Body of pancreas (tissue), 4 donors: ENCODE measurements around the gene LRRC46. TPM values are rescaled to one million over a fixed set of nuclear protein-coding genes. Genes with fewer than 3 reads are reported as not detected.

Experiments
- ATAC-seq: fragments of 150-250 bp; one replicate; pipeline ENCODE4 v1.9.1; 2016
- DNase-seq, 4 donors: peaks; one replicate each; pipeline ENCODE4 v3.0.0-alpha.2; 2019
- H3K27ac ChIP-seq, 4 donors: fragments of 200-600 bp; sonication (generic); 1 replicate in 3 of 4; 2 replicates in 1 of 4; pipeline versions ENCODE4 v1.5.1 to v1.6.1; 2016 to 2019; ENCODE audit warnings: mild to moderate bottlenecking in 1 of 4, mixed read lengths in 1 of 4, moderate library complexity in 1 of 4
- H3K27me3 ChIP-seq, 2 donors: fragments of 200-600 bp; sonication (generic); one replicate each; pipeline ENCODE4 v1.6.0; 2016; ENCODE audit warnings: mild to moderate bottlenecking in 1 of 2
- H3K36me3 ChIP-seq, 2 donors: fragments of 200-600 bp; sonication (generic); replicated peaks in 1 of 2; 2 replicates each; pipeline ENCODE4 v1.5.1; 2016; ENCODE audit warnings: low read depth in 2 of 2; ENCODE audit not compliant: insufficient read depth in 1 of 2
- H3K4me1 ChIP-seq: fragments of 200-600 bp; sonication (generic); one replicate; pipeline ENCODE4 v1.6.0; 2016
- H3K4me3 ChIP-seq, 2 donors: fragments of 200-600 bp; sonication (generic); 1 replicate in 1 of 2; 2 replicates in 1 of 2; pipeline ENCODE4 v1.5.1; 2016 to 2019
- H3K9me3 ChIP-seq, 3 donors: fragments of 200-600 bp; sonication (generic); 1 replicate in 2 of 3; 2 replicates in 1 of 3; pipeline ENCODE4 v1.5.1; 2016
- POLR2A ChIP-seq, 3 donors: fragments of 450-650 bp; IDR thresholded peaks; one replicate each; pipeline ENCODE4 v1.6.1; 2016; ENCODE audit warnings: antibody characterized with exemption in 3 of 3, mild to moderate bottlenecking in 2 of 3
- WGBS, 2 donors: methylation state at CpG; one replicate each; pipeline ENCODE4 v1.1.5; 2017; 5-methylcytosine and 5-hydroxymethylcytosine counted together
- intact Hi-C: fragments of 100-400 bp; cut with DNase I; formaldehyde crosslinking; loops from one replicate; pipeline ENCODE4 v1.15.1; 2023
- total RNA-seq, 2 donors: library from RNA; depleted of rRNA; stranded (reverse); fragments of >200 nt; gene quantifications; one replicate each; pipeline ENCODE4 v1.1.0, GENCODE V29; 2016
- TF ChIP-seq, protein P1 (sequence below), 7 experiments: fragments of 450-650 bp in 4 of 7; fragments of 200-600 bp in 3 of 7; sonication (generic) in 3 of 7; IDR thresholded peaks; one replicate each; pipeline ENCODE4 v1.5.1; 2016 to 2019; ENCODE audit warnings: antibody characterized with exemption in 7 of 7

LRRC46 gene
- total RNA-seq, 2 donors from 2014 or later = not detected

DNA sequence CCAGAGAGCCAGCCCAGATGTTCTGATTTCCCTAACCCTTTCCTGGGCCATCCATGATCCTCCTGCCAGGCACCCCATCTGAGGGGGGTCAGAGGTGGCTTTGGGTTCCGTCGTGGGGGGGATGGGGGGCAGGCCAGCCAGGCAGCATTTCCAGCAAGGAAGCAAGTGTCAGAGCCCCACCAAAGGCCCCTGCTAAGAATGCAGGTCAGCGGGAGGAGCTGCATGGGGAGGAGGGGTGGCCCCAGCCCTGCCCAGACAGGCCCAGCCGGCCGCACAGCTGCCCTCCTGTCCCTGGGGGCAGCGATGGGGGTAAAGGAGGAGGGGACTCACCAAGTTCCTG, 11.9 kb downstream of the LRRC46 start:
- H3K27me3 ChIP-seq = peaks cover 0 to 18% of the 10 kb centered on the region in 2 donors
- TF ChIP-seq POLR2A (IDR thresholded peaks at IDR 0.05) = no peak
- TF ChIP-seq, protein P1, sequence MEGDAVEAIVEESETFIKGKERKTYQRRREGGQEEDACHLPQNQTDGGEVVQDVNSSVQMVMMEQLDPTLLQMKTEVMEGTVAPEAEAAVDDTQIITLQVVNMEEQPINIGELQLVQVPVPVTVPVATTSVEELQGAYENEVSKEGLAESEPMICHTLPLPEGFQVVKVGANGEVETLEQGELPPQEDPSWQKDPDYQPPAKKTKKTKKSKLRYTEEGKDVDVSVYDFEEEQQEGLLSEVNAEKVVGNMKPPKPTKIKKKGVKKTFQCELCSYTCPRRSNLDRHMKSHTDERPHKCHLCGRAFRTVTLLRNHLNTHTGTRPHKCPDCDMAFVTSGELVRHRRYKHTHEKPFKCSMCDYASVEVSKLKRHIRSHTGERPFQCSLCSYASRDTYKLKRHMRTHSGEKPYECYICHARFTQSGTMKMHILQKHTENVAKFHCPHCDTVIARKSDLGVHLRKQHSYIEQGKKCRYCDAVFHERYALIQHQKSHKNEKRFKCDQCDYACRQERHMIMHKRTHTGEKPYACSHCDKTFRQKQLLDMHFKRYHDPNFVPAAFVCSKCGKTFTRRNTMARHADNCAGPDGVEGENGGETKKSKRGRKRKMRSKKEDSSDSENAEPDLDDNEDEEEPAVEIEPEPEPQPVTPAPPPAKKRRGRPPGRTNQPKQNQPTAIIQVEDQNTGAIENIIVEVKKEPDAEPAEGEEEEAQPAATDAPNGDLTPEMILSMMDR (IDR thresholded peaks at IDR 0.05) = no peak
- intact Hi-C loops = no loop called here
- H3K4me3 ChIP-seq = no peak overlapping the region
- ATAC-seq (no peak), DNase-seq (no peak)
- no peaks in the 10 kb centered on the region for H3K36me3 ChIP-seq
- H3K4me1 ChIP-seq = peaks cover 50% of the 10 kb centered on the region
- no peaks in the 10 kb centered on the region for H3K9me3 ChIP-seq
- WGBS, 2 donors = 13 to 17% methylated on average over 6 of the region's 6 CpGs
- H3K27ac ChIP-seq = peak overlapping the region; percentile 12 to 76 (median 59)

DNA sequence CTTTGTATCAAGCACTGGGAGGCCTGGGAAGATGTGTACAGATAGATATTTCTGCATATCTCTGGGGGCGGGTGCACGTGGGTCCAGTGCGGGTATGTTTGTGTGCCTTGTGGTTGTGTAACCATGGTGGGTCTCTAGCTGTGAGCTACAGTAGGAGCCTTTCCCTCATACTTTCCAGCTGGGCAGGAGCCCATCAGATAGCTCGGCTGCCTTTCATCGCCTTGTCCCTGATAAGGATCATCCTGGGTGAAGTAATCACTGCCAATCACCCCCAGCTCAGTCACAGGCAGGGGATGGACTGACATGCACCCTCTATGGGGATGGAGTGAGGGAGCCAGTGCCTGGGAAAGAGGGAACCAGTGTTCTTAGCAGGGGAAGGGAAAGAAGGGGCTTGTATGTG, 12.8 kb downstream of the LRRC46 start:
- ATAC-seq (no peak), DNase-seq (no peak)
- WGBS, 2 donors = 24 to 42% methylated on average over 3 to 5 of the region's 5 CpGs
- Histone ChIP-seq H3K4me3 (no peak overlapping the region), H3K9me3 (no peaks in the 10 kb centered on the region), H3K4me1 (peaks cover 50% of the 10 kb centered on the region), H3K27me3 (peaks cover 0 to 18% of the 10 kb centered on the region in 2 donors), H3K27ac (no peak overlapping the region), H3K36me3 (no peaks in the 10 kb centered on the region)
- intact Hi-C loops = loop anchor here (2.0 kb wide), 1 partner anchor 43 kb away; no protein-coding TSS in a partner anchor
- no peak for TF ChIP-seq POLR2A (IDR thresholded peaks at IDR 0.05)
- TF ChIP-seq, protein P1 (IDR thresholded peaks at IDR 0.05) = no peak

DNA sequence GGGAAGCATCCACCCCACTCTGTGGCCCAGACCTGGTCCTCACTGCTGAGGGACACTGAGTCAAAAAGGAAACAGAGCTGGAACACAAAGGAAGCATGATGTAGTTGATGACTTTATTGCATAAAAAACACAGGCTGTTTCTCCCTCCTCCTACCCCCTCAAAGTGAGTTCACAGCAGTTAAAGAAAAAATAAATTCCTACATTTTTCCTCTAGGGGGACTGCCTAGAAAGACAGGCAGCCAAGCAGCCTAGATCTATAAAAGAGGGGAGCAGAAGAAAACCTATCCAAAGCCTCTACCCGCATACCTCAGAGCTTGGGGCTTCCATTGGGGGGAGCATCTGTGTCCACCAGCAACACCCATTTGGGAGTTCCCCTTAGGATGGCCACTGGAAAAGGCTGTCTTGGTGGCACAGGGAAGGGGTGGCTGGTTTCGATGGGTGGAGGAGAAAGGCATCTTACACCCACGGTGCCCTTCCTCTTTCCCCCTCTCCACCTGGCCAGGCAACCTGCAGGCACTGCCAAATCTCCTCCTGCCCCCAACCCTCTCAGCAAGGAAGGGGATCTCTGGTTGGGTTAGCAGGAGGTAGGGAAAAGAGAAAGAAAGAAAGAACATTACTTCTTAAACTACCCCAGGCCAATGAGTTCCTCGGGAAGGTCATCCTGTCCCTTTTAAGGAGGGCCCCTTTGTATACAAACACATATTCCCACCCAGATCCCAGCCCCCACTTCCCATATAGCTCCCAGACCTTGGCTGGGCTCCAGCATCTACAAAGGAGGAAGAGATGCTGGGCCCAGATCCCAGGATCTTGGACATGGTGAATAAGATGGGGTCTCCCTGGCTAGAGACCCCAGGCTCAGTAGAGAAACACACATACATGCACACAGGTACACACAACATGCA, 13.6 kb downstream of the LRRC46 start:
- TF ChIP-seq POLR2A (IDR thresholded peaks at IDR 0.05) = no peak
- TF ChIP-seq, protein P1 (IDR thresholded peaks at IDR 0.05) = peak in 4 of 7 experiments; percentile 3 to 11 (median 8)
- peaks cover 43% of the 10 kb centered on the region for H3K4me1 ChIP-seq
- no peak overlapping the region for H3K4me3 ChIP-seq
- no peaks in the 10 kb centered on the region for H3K9me3 ChIP-seq
- WGBS, 2 donors = 66 to 71% methylated on average over 3 to 4 of the region's 4 CpGs
- intact Hi-C loops = loop anchor here (2.0 kb wide), 1 partner anchor 42 kb away; no protein-coding TSS in a partner anchor
- DNase-seq = no peak
- H3K27me3 ChIP-seq = peaks cover 0 to 18% of the 10 kb centered on the region in 2 donors
- H3K27ac ChIP-seq = no peak overlapping the region
- ATAC-seq = no peak
- H3K36me3 ChIP-seq = no peaks in the 10 kb centered on the region

DNA sequence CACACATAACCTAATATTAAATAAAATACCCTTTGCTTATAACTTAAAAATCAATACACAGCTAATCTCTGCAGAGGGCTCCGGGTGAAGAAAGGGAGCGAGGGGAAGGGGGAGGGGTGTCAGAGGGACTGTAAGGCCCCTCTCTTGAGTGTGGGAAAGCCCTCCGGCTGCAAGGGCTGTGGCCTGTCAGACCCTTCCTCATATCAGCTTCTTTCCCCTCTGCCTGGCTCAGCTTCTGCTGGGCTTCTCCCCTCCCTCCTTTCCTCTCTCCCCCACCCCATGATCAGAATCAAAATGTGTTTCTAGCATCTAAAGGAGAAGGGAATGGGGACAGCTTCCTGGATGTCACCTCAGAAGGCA, 14.2 kb downstream of the LRRC46 start:
- DNase-seq (no peak), ATAC-seq (no peak)
- no peaks in the 10 kb centered on the region for H3K9me3 ChIP-seq
- TF ChIP-seq, protein P1 (IDR thresholded peaks at IDR 0.05) = no peak
- TF ChIP-seq POLR2A (IDR thresholded peaks at IDR 0.05) = no peak
- WGBS, 2 donors = 58 to 83% methylated on average over 3 of the region's 3 CpGs
- no peaks in the 10 kb centered on the region for H3K36me3 ChIP-seq
- H3K4me3 ChIP-seq = no peak overlapping the region
- peaks cover 0 to 18% of the 10 kb centered on the region in 2 donors for H3K27me3 ChIP-seq
- no peak overlapping the region for H3K27ac ChIP-seq
- intact Hi-C loops = loop anchor here (2.0 kb wide), 1 partner anchor 41 kb away; no protein-coding TSS in a partner anchor
- peaks cover 43% of the 10 kb centered on the region for H3K4me1 ChIP-seq
